Sigmoid colon (tissue), 7 donors: ENCODE results near the gene TMEM94. TPM values are rescaled to one million over a fixed set of nuclear protein-coding genes. Genes with fewer than 3 reads are reported as not detected.

Experiments
- DNase-seq: peaks from one replicate; pipeline ENCODE4 v3.0.0-alpha.2; 2019
- H3K27ac ChIP-seq, 4 donors: fragments of 200-600 bp; sonication (generic); one replicate each; pipeline ENCODE4 v1.5.1; 2016 to 2019; ENCODE audit warnings: mild to moderate bottlenecking in 1 of 4
- H3K27me3 ChIP-seq, 3 donors: fragments of 200-600 bp; sonication (generic); one replicate each; pipeline ENCODE4 v1.5.1; 2019; ENCODE audit warnings: mild to moderate bottlenecking in 1 of 3
- H3K36me3 ChIP-seq, 4 donors: fragments of 200-600 bp; sonication (generic); one replicate each; pipeline ENCODE4 v1.5.1; 2016 to 2019
- H3K4me1 ChIP-seq, 4 donors: fragments of 200-600 bp; sonication (generic); one replicate each; pipeline ENCODE4 v1.5.1; 2017 to 2019
- H3K4me3 ChIP-seq, 4 donors: fragments of 200-600 bp; sonication (generic); one replicate each; pipeline ENCODE4 v1.5.1; 2017 to 2019; ENCODE audit warnings: mild to moderate bottlenecking in 2 of 4, moderate library complexity in 1 of 4
- H3K9me3 ChIP-seq, 4 donors: fragments of 200-600 bp in 3 of 4; sonication (generic) in 3 of 4; one replicate each; pipeline versions ENCODE4 v1.5.1 to v1.6.1; 2013 to 2019
- EP300 ChIP-seq, 4 donors: sonication (generic); formaldehyde crosslinking; IDR thresholded peaks; one replicate each; pipeline ENCODE4 v1.6.1; 2017; ENCODE audit warnings: antibody characterized with exemption in 4 of 4
- POLR2A ChIP-seq, 2 donors: fragments of 450-650 bp; IDR thresholded peaks; one replicate each; pipeline ENCODE4 v1.6.1; 2016; ENCODE audit warnings: antibody characterized with exemption in 2 of 2, mild to moderate bottlenecking in 2 of 2, moderate library complexity in 2 of 2
- POLR2AphosphoS5 ChIP-seq, 4 donors: sonication (generic); formaldehyde crosslinking; IDR thresholded peaks; one replicate each; pipeline ENCODE4 v1.6.1; 2017; ENCODE audit warnings: antibody characterized with exemption in 4 of 4
- WGBS, 2 donors: extraction: QIAGEN DNeasy Blood & Tissue Kit; methylation state at CpG; one replicate each; pipeline ENCODE4 v1.1.7; 2013; 5-methylcytosine and 5-hydroxymethylcytosine counted together
- intact Hi-C: fragments of 100-400 bp; cut with DNase I; formaldehyde crosslinking; loops from one replicate; pipeline ENCODE4 v1.15.1; 2023
- polyA plus RNA-seq, 3 donors: library from polyadenylated mRNA; stranded (reverse); fragments of 200-250 nt; gene quantifications; one replicate each; pipeline ENCODE4 v1.2.3, GENCODE V29; 2013
- total RNA-seq, 4 donors: library from RNA; depleted of rRNA; stranded (reverse); fragments of >200 nt; gene quantifications; one replicate each; pipeline ENCODE4 v1.1.0, GENCODE V29; 2016
- TF ChIP-seq, protein P1 (sequence below), 4 experiments: fragments of 450-650 bp in 3 of 4; fragments of 200-600 bp in 1 of 4; IDR thresholded peaks; one replicate each; pipeline ENCODE4 v1.5.1; 2016 to 2019; ENCODE audit warnings: antibody characterized with exemption in 4 of 4, mild to moderate bottlenecking in 3 of 4, moderate library complexity in 2 of 4
- donor health status: healthy with polysubstance abuse.
- donor health status: Bipolar disorder and iron deficiency.
- donor health status: healthy.

Gene TMEM94
- total and polyA plus RNA-seq, 7 donors, result 6.2 to 74.8 (median 31.3) TPM

DNA sequence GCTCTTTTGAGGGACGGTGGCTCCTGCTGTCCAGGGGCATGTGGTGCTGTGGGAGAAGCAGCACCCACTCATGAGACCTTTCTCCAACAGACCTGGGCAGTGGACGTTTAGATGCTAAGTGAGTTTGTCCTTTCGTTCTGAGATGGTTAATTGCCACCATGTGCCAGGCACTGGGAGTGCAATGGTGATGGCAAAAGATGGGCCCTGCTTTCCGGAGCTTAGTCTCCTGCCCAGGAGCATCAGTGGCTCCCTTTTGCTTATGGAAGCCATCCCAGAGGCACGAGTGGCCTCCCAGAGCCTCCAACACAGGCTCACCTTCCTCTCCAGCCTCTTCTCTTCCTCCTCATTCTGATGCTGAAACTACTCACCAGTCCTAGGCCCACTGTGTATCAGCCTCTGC, 30.5 kb downstream of the TMEM94 start:
- Histone ChIP-seq H3K4me1 (peaks cover 0 to 22% (median 13%) of the 10 kb centered on the region in 4 donors), H3K4me3 (no peak overlapping the region), H3K27ac (peak overlapping the region in 2 of 4 donors; percentile 27 to 36), H3K36me3 (peaks cover 5 to 17% (median 11%) of the 10 kb centered on the region in 4 donors), H3K9me3 (no peaks in the 10 kb centered on the region), H3K27me3 (no peaks in the 10 kb centered on the region)
- 87 to 91% methylated on average over 5 of the region's 5 CpGs for WGBS, 2 donors
- intact Hi-C loops, result no loop called here
- no peak for DNase-seq
- TF ChIP-seq EP300 (IDR thresholded peaks at IDR 0.05), result no peak
- no peak for TF ChIP-seq POLR2A (IDR thresholded peaks at IDR 0.05)

GRCh38 chr17:75487351-75488070, 31.1 kb downstream of the TMEM94 start:
- TF ChIP-seq, protein P1, sequence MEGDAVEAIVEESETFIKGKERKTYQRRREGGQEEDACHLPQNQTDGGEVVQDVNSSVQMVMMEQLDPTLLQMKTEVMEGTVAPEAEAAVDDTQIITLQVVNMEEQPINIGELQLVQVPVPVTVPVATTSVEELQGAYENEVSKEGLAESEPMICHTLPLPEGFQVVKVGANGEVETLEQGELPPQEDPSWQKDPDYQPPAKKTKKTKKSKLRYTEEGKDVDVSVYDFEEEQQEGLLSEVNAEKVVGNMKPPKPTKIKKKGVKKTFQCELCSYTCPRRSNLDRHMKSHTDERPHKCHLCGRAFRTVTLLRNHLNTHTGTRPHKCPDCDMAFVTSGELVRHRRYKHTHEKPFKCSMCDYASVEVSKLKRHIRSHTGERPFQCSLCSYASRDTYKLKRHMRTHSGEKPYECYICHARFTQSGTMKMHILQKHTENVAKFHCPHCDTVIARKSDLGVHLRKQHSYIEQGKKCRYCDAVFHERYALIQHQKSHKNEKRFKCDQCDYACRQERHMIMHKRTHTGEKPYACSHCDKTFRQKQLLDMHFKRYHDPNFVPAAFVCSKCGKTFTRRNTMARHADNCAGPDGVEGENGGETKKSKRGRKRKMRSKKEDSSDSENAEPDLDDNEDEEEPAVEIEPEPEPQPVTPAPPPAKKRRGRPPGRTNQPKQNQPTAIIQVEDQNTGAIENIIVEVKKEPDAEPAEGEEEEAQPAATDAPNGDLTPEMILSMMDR (IDR thresholded peaks at IDR 0.05), result no peak
- TF ChIP-seq EP300 (IDR thresholded peaks at IDR 0.05) (no peak), POLR2A (IDR thresholded peaks at IDR 0.05) (no peak), POLR2AphosphoS5 (IDR thresholded peaks at IDR 0.05) (no peak)
- peaks cover 0 to 22% (median 13%) of the 10 kb centered on the region in 4 donors for H3K4me1 ChIP-seq
- no peaks in the 10 kb centered on the region for H3K9me3 ChIP-seq
- H3K36me3 ChIP-seq, result peaks cover 10 to 22% (median 14%) of the 10 kb centered on the region in 4 donors
- peak overlapping the region in 2 of 4 donors; percentile 27 to 36 for H3K27ac ChIP-seq
- no peaks in the 10 kb centered on the region for H3K27me3 ChIP-seq
- no peak overlapping the region for H3K4me3 ChIP-seq
- WGBS, 2 donors, result 47 to 84% methylated on average over 12 of the region's 12 CpGs
- intact Hi-C loops, result no loop called here
- peak; percentile 64 for DNase-seq

- peaks cover 0 to 22% (median 13%) of the 10 kb centered on the region in 4 donors for H3K4me1 ChIP-seq
- no peak overlapping the region for H3K27ac ChIP-seq
- no peaks in the 10 kb centered on the region for H3K9me3 ChIP-seq
These were observed 32.5 kb downstream of the TMEM94 start for GRCh38 chr17:75488693-75489510.

DNA sequence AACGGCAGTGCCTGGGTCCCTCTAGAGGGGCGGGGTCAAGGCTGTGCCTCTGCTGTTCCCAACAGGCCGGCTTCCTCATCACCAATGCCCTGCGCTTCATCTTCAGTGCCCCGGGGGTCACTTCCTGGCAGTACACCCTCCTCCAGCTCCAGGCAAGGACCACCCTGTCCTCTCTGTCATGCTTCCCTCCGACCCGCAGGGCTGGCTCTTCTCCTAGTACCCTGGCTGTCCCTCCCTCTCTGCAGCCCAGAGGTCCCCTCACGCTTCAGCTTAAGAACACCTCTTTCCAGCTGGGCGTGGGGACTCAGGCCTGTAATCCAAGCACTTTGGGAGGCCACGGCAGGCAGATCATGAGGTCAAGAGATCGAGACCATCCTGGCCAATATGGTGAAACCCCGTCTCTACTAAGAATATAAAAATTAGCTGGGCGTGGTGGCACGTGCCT, 33.1 kb downstream of the TMEM94 start:
- H3K4me1 ChIP-seq, result peaks cover 0 to 22% (median 13%) of the 10 kb centered on the region in 4 donors
- TF ChIP-seq, protein P1 (IDR thresholded peaks at IDR 0.05), result no peak
- TF ChIP-seq POLR2AphosphoS5 (IDR thresholded peaks at IDR 0.05) (no peak), EP300 (IDR thresholded peaks at IDR 0.05) (no peak), POLR2A (IDR thresholded peaks at IDR 0.05) (no peak)
- H3K27me3 ChIP-seq, result no peaks in the 10 kb centered on the region
- H3K27ac ChIP-seq, result no peak overlapping the region
- H3K36me3 ChIP-seq, result peaks cover 27 to 43% (median 32%) of the 10 kb centered on the region in 4 donors
- intact Hi-C loops, result no loop called here
- no peak overlapping the region for H3K4me3 ChIP-seq
- DNase-seq, result no peak
- WGBS, 2 donors, result 84 to 87% methylated on average over 14 of the region's 14 CpGs
- no peaks in the 10 kb centered on the region for H3K9me3 ChIP-seq

More at GRCh38 chr17:75488693-75489510, 32.5 kb downstream of the TMEM94 start:
- Histone ChIP-seq H3K4me3 (no peak overlapping the region), H3K36me3 (peaks cover 24 to 36% (median 28%) of the 10 kb centered on the region in 4 donors), H3K27me3 (no peaks in the 10 kb centered on the region)
- WGBS, 2 donors, result 94% methylated on average over 24 of the region's 24 CpGs
- no peak for DNase-seq
- TF ChIP-seq POLR2AphosphoS5 (IDR thresholded peaks at IDR 0.05) (no peak), POLR2A (IDR thresholded peaks at IDR 0.05) (no peak), EP300 (IDR thresholded peaks at IDR 0.05) (no peak)
- TF ChIP-seq, protein P1 (IDR thresholded peaks at IDR 0.05), result no peak
- intact Hi-C loops, result no loop called here
